Forelimb muscle (tissue), 1 donor: ENCODE data around the gene TMEM150B. TPM values are rescaled to one million over a fixed set of nuclear protein-coding genes. Genes with fewer than 3 reads are reported as not detected.

ENCODE experiments used
- DNase-seq: peaks from one replicate; pipeline ENCODE4 v3.0.0-alpha.2; 2013; ENCODE audit warnings: low read depth
- polyA plus RNA-seq: library from polyadenylated mRNA; unstranded; fragments of 120-200 nt; gene quantifications from one replicate; pipeline ENCODE4 v1.2.1, GENCODE V29; 2013; ENCODE audit not compliant: insufficient read length

TMEM150B gene
- polyA plus RNA-seq, 1 donor, result 1.00 TPM

GRCh38 chr19:55354698-55355212 lies 29.6 kb upstream of the TMEM150B start, which contains the start of gene COX6B2:
Gene COX6B2, minus strand, starts transcription at chr19:55354719. Its CDS starts 198 bp downstream, at chr19:55354521.
- no peak for DNase-seq

- DNase-seq, result no peak
These were observed 28.9 kb upstream of the TMEM150B start for GRCh38 chr19:55353803-55354697.

DNA sequence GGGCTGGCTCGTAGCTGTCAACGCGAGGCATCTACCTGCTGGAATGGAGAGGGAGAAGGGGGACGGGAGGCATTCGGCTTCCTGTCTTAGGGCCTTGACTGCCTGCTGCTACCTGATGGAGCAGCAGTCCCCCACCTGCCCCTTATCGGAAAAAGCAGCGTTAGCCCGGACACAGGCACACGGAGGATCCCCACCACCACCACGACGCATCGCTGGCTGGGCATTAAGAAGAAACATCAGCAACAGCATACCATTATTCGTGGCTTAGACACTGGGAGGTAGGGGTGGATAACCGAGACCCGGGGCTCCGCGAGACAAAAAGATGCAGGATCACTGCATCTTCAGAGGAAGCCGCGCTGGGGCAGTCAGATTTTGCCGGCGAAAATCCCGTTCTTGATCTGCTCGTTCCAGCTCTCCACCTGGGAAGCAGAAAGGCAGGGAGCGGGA lies 28.2 kb upstream of the TMEM150B start:
- no peak for DNase-seq

GRCh38 chr19:55352549-55353145 lies 27.5 kb upstream of the TMEM150B start:
- DNase-seq, result no peak

- no peak for DNase-seq
These were observed 26.9 kb upstream of the TMEM150B start for GRCh38 chr19:55352040-55352439.

DNA sequence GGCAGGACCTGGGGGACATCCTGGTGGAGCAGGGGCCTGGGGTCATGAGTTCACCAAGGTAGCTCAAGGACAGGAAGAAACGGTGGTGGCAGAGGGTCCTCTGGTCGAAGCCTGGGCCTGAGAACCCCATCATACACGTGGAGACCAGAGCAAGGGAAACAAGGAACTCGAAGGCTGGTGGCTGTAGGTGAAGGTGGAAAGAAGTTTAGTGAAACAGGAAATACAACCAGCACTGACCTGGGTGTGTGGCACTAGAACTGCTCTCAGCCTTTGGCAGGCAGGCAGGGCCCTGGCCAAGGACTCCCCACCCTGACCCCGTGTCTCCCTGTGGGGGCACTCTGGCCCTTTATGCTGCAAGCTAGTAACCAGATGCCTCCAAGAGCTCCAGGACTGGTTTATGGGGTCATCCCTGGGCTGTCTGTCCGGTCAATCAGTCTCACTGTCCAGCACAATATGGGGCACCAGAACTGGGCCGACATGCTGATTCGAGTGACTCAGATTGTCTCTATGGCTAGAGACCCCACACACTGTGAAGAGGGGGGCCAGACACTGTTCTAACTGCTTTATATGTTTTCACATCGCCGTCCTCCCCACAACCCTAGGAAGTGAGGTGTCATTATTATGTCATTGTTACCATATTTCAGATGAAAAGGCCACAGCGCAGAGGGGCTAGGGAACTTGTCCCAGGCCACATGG lies 25.6 kb upstream of the TMEM150B start:
- DNase-seq, result no peak

DNA sequence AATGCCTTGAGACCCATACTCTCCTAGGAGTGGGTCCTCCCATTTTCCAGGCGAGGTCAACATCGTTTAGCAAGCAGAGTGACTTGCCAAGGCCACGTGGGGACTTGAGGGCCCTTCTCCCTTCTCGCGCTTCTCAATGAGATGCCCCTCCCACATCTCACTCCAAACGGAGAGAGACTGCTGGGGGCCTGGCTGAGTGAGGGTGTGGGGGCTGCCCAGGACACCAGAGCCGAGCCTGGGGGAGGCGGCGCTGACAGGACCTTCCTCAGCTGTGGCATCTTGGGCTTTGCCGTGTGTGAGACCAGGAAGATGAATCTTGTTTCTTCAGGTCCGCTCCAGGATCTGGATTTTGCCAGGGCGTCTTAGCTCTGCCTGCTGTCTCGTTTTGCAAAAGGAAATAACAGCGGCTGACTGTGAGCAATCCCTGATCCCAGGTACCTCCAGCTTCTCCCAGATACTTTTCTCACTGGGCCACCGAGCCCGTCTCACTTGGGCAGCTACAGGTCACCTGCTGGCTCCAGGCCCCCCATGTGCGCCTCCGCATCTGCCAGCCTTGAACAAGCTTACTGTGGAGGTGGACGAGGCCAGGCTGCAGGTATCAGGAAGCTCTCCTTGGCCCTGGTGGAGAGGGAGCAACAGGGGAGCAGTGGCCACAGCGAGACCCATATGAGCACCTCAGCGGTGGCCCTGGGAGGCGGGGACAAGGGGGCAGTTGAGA lies 23.3 kb upstream of the TMEM150B start:
- no peak for DNase-seq

GRCh38 chr19:55347442-55348009 lies 22.4 kb upstream of the TMEM150B start:
- DNase-seq, result no peak

DNA sequence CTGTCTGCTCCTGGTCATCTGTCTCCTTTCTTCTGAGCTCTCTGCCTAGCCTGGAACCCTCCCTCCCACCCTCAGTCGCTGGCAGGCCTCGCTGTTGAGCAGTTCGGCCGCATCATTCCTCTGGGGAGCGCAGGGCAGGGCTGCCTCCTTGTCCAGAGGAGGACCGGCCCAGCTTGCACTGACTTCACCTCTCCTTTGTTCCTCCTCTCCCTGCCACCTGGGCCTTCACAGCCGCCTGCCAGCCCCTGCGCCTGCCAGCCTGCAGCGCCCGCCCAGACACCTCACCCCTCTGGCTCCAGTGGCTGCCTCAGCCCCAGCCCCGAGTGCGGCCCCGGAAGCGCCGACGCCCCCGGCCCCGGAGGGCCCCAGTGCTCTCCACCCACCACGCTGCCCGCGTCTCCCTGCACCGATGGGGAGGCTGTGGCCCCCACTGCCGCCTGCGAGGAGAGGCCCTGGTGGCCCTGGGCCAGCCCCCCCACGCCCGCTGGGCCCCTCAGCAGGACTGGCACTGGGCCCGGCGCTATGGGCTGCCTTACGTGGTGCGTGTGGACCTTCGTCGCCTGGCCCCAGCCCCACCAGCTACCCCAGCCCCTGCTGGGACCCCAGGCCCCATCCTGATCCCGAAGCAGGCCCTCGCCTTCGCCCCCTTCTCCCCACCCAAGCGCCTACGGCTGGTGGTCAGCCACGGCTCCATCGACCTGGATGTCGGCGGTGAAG lies 21.7 kb upstream of the TMEM150B start:
- DNase-seq, result no peak

DNA sequence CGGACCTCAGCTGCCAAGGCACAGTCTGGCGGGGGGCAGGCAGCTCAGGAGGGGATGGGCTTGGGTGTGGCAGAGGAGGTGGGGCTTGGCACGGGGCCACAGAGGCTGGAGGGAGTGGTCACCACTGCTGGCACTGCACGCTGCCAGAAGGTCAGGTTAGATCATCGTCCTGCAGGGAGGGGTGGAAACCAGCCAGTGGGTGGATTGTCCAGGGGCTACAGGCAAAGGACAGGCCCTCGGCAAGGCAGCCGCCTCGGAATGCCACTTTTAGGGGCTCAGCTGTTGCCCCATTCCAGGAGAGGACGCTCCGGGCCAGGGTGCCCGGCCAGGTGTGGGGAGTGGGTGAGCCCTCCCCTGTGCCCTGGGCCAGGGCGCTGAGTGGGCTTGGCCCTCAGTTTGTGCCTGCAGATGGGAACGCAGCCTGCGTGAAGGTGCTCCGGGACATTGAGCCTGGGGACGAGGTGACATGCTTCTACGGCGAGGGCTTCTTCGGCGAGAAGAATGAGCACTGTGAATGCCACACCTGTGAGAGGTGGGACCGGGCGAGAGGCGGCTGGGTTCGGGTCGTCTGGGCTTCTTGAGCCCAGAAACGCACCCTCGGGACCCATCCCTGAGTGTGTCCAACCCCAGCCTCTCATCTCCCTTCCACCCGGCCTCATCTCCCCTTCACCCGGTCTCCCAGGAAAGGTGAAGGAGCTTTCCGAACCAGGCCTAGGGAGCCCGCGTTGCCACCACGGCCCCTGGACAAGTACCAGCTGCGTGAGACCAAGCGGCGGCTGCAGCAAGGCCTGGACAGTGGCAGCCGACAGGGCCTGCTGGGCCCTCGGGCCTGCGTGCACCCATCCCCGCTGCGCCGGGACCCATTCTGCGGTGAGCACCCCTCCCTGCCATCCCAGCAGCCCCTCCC lies 20.9 kb upstream of the TMEM150B start:
- no peak for DNase-seq

GRCh38 chr19:55345101-55345817 lies 20.1 kb upstream of the TMEM150B start:
- no peak for DNase-seq

GRCh38 chr19:55344444-55344843 lies 19.3 kb upstream of the TMEM150B start:
- no peak for DNase-seq

DNA sequence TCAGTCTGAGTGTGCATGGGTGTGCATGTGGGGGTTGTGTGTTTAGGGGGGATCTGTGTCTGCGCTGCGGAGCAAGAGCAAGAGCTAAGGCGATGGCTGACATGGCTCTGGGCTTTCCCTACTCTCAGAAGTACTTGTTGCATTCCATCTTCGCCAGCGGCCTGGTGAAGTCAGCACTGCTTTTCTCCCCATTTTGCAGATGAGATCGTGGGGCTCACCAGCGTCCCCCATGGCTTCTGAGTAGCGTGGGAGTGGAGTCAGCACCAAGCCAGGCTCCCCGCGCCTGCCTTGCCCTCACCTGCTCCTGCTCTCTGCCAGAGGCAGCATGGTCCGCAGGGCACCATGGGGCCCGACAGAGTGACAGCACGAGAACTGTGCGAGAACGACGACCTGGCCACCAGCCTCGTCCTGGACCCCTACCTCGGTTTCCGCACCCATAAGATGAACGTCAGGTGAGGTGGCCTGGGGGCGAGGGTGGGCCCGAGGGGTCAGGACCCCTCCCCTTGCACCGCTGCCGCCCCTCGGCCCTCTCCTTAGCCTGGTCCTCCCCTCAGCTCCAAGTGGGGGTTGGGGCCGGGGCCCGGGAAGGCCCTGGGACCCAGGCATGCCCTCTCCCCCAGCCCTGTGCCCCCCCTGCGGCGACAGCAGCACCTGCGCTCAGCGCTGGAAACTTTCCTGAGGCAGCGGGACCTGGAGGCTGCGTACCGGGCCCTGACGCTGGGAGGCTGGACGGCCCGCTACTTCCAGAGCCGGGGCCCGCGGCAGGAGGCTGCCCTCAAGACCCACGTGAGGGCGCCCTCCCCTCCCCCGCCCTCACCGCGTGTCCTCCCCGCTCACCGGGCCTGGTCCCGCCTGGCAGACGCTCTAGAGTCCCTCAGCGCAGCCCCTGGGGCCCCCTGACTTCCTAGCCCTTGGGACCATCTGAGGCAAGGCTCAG lies 16.7 kb upstream of the TMEM150B start:
- no peak for DNase-seq

- DNase-seq, result no peak
These were observed 16.0 kb upstream of the TMEM150B start for GRCh38 chr19:55341171-55341588.

DNA sequence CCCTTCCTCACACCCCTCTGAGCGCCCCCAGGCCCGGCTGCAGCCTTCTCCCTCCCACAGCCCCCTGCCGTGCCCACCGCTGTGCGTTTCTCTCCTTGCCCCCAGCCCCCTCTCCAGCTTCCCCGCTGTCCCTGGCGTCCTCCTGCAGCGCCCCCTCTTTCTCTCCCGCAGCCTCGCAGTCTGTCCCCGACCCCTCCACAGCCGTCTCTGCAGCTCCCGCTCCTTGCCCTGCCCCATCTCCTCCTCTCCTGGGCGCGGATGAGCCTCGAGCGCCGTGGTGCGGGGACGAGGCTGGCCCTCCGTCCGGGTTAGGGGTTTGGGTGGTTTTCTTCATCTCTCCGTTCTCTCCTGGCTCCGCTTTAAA lies 15.6 kb upstream of the TMEM150B start:
- DNase-seq, result no peak

DNA sequence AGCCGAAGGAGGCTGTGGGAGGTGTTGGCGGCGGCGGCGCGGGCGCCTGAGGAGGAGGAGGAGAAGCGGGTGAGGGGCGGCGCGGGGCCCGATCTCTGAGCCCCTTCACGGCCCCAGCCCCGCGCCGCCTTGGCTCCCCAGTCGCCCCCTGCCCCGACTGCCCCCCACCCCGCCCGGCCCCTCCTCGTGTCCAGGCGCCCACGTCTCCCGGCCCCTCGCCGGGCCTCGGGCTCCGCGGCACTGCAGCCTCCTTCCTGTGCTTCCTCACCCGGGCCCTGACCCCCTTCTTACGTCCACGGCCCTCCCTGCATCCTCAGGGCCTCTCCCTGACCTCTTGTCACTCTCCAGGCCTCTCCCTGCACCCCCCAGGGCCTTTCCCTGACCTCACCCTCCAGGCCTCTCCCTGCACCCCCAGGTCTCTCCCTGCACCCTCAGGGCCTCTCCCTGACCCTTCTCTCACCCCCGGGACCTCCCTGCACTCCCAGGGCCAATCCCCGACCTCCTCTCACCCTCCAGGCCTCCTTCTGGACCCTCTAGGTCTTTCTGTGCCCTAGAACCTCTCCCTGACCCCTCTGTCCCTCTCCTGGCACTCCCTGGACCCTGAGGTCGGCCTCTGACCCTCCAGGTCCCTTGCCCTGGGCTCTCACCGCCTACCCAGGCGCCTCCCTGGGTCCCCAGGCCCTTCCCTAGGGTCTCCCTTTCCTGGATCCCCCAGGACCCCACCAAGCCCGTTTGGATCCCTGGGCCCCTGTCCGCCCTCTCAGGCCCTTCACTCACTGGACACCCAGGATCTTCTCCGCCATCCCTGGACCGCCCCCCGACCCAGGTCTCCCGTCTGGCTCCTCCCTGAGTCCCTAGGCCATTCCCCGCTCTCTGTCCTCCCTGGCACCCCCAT lies 15.0 kb upstream of the TMEM150B start:
- no peak for DNase-seq
